ENCODE results near the gene TMEM125. TPM values are rescaled to one million over a fixed set of nuclear protein-coding genes. Genes with fewer than 3 reads are reported as not detected.

TMEM125 gene
- total and polyA plus RNA-seq, 10 of the 15 experiments (the other 5 are each of a cell fraction or from before 2014, with no cell fraction given), result 0.28 TPM; not detected in 9

- intact Hi-C loops (cut with micrococcal nuclease; ENCODE audit: unreplicated experiment), result no loop called here
- H3K36me3 ChIP-seq (ENCODE audit: control insufficient read depth in 2 of 2, insufficient read depth in 2 of 2, low read length in 1 of 2), result no peaks in the 10 kb centered on the region
- H3K4me1 ChIP-seq (ENCODE audit: control insufficient read depth, insufficient read depth, low read length), result peaks cover 4% of the 10 kb centered on the region; the same call in 1 of the 2 replicates
- H3K9ac ChIP-seq (ENCODE audit: control insufficient read depth, insufficient read depth, low read length), result no peak overlapping the region
- ChIA-PET POLR2A (no interaction called here), RAD21 (ENCODE audit: unreplicated experiment) (no interaction called here), CTCF (interaction anchor here (0.7 kb wide), 1 partner anchor 265 kb away, joined by 3 read pairs; no protein-coding TSS in a partner anchor), SMC1A (ENCODE audit: uncharacterized antibody, unreplicated experiment) (interaction anchor here (1.4 kb wide), 1 partner anchor 21 kb away, joined by 3 read pairs; no protein-coding TSS in a partner anchor)
- no peak overlapping the region for H3K4me3 ChIP-seq
- no peak for DNase-seq (ENCODE audit: low read depth, low spot score)
- BruUV-seq (replicated peaks), result no TSS peak
- no peak overlapping the region for H2AFZ ChIP-seq (ENCODE audit: control insufficient read depth, low read depth, low read length)
- H3K27ac ChIP-seq (ENCODE audit: control insufficient read depth, insufficient read depth), result no peak overlapping the region
- H3K27me3 ChIP-seq (replicated peaks in 1 of 2; ENCODE audit: control insufficient read depth in 2 of 2, insufficient read depth in 2 of 2, low read length in 1 of 2), result no peaks in the 10 kb centered on the region; a peak in 1 of 4 replicates
- H4K20me1 ChIP-seq (ENCODE audit: control insufficient read depth, insufficient read depth), result no peaks in the 10 kb centered on the region
- in situ Hi-C loops (cut with MboI), result no loop called here
- no peak for ATAC-seq
- no peak for FAIRE-seq
- no peak overlapping the region for H3K4me2 ChIP-seq (ENCODE audit: control insufficient read depth, insufficient read depth)
- no peaks in the 10 kb centered on the region for H3K79me2 ChIP-seq (ENCODE audit: control insufficient read depth, insufficient read depth, low read length)
- WGBS (ENCODE audit: insufficient coverage, insufficient replicate concordance, low lambda C conversion rate, missing lambda C conversion rate), result 42% methylated on average over 9 of the region's 9 CpGs
- H3K9me3 ChIP-seq (replicated peaks; ENCODE audit: control insufficient read depth, insufficient read depth, low read length), result no peaks in the 10 kb centered on the region
- TF ChIP-seq KDM1A (IDR thresholded peaks at IDR 0.05; ENCODE audit: borderline replicate concordance) (no peak), CREM (IDR thresholded peaks at IDR 0.05; ENCODE audit: low read depth) (no peak), CREB1 (IDR thresholded peaks at IDR 0.05; ENCODE audit: low read depth) (no peak), REST (IDR thresholded peaks at IDR 0.05; ENCODE audit: low read depth, low read length) (no peak), BCL3 (IDR thresholded peaks at IDR 0.05; ENCODE audit: borderline replicate concordance, insufficient read depth, low read depth, low read length, poor library complexity, severe bottlenecking) (no peak), KLF5 (IDR thresholded peaks at IDR 0.05; ENCODE audit: partially characterized antibody) (no peak), NFIC (IDR thresholded peaks at IDR 0.05; ENCODE audit: low read depth, low read length) (no peak), CTCF (IDR thresholded peaks at IDR 0.05 in 2 of 3, conservative IDR thresholded peaks at IDR 0.05 in 1 of 3; ENCODE audit: control insufficient read depth in 2 of 3, extremely low read depth in 1 of 3, insufficient read depth in 1 of 3, low read depth in 3 of 3, low read length in 3 of 3) (no peak), ASH2L (IDR thresholded peaks at IDR 0.05; ENCODE audit: borderline replicate concordance, low read depth) (no peak)
- TF ChIP-seq, protein P1, sequence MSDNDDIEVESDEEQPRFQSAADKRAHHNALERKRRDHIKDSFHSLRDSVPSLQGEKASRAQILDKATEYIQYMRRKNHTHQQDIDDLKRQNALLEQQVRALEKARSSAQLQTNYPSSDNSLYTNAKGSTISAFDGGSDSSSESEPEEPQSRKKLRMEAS (IDR thresholded peaks at IDR 0.05; ENCODE audit: low read depth, low read length), result no peak
- TF ChIP-seq, protein P2, sequence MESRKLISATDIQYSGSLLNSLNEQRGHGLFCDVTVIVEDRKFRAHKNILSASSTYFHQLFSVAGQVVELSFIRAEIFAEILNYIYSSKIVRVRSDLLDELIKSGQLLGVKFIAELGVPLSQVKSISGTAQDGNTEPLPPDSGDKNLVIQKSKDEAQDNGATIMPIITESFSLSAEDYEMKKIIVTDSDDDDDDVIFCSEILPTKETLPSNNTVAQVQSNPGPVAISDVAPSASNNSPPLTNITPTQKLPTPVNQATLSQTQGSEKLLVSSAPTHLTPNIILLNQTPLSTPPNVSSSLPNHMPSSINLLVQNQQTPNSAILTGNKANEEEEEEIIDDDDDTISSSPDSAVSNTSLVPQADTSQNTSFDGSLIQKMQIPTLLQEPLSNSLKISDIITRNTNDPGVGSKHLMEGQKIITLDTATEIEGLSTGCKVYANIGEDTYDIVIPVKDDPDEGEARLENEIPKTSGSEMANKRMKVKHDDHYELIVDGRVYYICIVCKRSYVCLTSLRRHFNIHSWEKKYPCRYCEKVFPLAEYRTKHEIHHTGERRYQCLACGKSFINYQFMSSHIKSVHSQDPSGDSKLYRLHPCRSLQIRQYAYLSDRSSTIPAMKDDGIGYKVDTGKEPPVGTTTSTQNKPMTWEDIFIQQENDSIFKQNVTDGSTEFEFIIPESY (IDR thresholded peaks at IDR 0.05), result no peak
- TF ChIP-seq, protein P3, sequence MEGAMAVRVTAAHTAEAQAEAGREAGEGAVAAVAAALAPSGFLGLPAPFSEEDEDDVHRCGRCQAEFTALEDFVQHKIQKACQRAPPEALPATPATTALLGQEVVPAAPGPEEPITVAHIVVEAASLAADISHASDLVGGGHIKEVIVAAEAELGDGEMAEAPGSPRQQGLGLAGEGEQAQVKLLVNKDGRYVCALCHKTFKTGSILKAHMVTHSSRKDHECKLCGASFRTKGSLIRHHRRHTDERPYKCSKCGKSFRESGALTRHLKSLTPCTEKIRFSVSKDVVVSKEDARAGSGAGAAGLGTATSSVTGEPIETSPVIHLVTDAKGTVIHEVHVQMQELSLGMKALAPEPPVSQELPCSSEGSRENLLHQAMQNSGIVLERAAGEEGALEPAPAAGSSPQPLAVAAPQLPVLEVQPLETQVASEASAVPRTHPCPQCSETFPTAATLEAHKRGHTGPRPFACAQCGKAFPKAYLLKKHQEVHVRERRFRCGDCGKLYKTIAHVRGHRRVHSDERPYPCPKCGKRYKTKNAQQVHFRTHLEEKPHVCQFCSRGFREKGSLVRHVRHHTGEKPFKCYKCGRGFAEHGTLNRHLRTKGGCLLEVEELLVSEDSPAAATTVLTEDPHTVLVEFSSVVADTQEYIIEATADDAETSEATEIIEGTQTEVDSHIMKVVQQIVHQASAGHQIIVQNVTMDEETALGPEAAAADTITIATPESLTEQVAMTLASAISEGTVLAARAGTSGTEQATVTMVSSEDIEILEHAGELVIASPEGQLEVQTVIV (IDR thresholded peaks at IDR 0.05; ENCODE audit: borderline replicate concordance, partially characterized antibody), result no peak
Observed at GRCh38 chr1:43272161-43272560, 2.4 kb downstream of the TMEM125 start.

Data from GM12878 (cell line).